H1 (cell line): Measurements from ENCODE around the gene NCK1.

Source experiments
- CEBPB ChIP-seq: IDR thresholded peaks from 2 replicates; pipeline ENCODE4 v1.6.1; 2012; ENCODE audit warnings: low read depth, low read length
- EGR1 ChIP-seq: IDR thresholded peaks from 2 replicates; pipeline ENCODE4 v1.6.1; 2011; ENCODE audit warnings: low read depth, low read length, borderline replicate concordance
- JUN ChIP-seq: IDR thresholded peaks from 2 replicates; pipeline ENCODE4 v1.6.1; 2011; ENCODE audit warnings: low read depth, mild to moderate bottlenecking, improper control_type of control experiment, low read length
- JUND ChIP-seq: IDR thresholded peaks from 2 replicates; pipeline ENCODE4 v1.6.1; 2011; ENCODE audit warnings: mild to moderate bottlenecking, improper control_type of control experiment, low read length
- POLR2A ChIP-seq, 2 experiments: IDR thresholded peaks; 1 replicate in 1 of 2; 2 replicates in 1 of 2; pipeline ENCODE4 v1.6.1; 2011; ENCODE audit warnings: low read depth in 2 of 2, low read length in 2 of 2, mild to moderate bottlenecking in 2 of 2; ENCODE audit errors: control extremely low read depth in 1 of 2
- POLR2AphosphoS5 ChIP-seq: IDR thresholded peaks from 2 replicates; pipeline ENCODE4 v1.6.1; 2011; ENCODE audit warnings: low read depth, low read length
- RBBP5 ChIP-seq: IDR thresholded peaks from 2 replicates; pipeline ENCODE4 v1.7.1; 2012; ENCODE audit warnings: low read depth, mild to moderate bottlenecking, inconsistent platforms, low read length, moderate library complexity, borderline replicate concordance
- SAP30 ChIP-seq: fragments of 300-600 bp; sonication (generic); IDR thresholded peaks from 2 replicates; pipeline ENCODE4 v1.7.1; 2012; ENCODE audit warnings: low read length, moderate library complexity, mild to moderate bottlenecking, inconsistent platforms; ENCODE audit not compliant: insufficient read depth, insufficient replicate concordance
- SIN3A ChIP-seq, 2 experiments: IDR thresholded peaks in 1 of 2; conservative IDR thresholded peaks in 1 of 2; 2 replicates each; pipeline ENCODE4 v1.6.1; 2011 to 2012; ENCODE audit warnings: low read length in 2 of 2, improper control_type of control experiment in 1 of 2, low read depth in 1 of 2, mild to moderate bottlenecking in 1 of 2
- TAF1 ChIP-seq: IDR thresholded peaks from 2 replicates; pipeline ENCODE4 v1.6.1; 2011; ENCODE audit warnings: mild to moderate bottlenecking, low read depth, low read length
- TF ChIP-seq, protein P1 (sequence below), 3 experiments: IDR thresholded peaks; 1 replicate in 2 of 3; 2 replicates in 1 of 3; pipeline versions ENCODE4 v1.5.1 to v1.6.1; 2011; ENCODE audit warnings: low read length in 3 of 3, mild to moderate bottlenecking in 3 of 3, inconsistent platforms in 2 of 3, low read depth in 1 of 3, moderate library complexity in 1 of 3; ENCODE audit not compliant: insufficient read depth in 1 of 3; ENCODE audit errors: control extremely low read depth in 1 of 3
- TF ChIP-seq, protein P2 (sequence below): IDR thresholded peaks from 2 replicates; pipeline ENCODE4 v1.6.1; 2012; ENCODE audit warnings: inconsistent platforms

- no peak for TF ChIP-seq SIN3A (conservative IDR thresholded peaks at IDR 0.05 in 1 of 2, IDR thresholded peaks at IDR 0.05 in 1 of 2; ENCODE audit: low read depth in 1 of 2, low read length in 2 of 2)
- TF ChIP-seq TAF1: no peak
- no peak for TF ChIP-seq POLR2AphosphoS5
- TF ChIP-seq, protein P1, sequence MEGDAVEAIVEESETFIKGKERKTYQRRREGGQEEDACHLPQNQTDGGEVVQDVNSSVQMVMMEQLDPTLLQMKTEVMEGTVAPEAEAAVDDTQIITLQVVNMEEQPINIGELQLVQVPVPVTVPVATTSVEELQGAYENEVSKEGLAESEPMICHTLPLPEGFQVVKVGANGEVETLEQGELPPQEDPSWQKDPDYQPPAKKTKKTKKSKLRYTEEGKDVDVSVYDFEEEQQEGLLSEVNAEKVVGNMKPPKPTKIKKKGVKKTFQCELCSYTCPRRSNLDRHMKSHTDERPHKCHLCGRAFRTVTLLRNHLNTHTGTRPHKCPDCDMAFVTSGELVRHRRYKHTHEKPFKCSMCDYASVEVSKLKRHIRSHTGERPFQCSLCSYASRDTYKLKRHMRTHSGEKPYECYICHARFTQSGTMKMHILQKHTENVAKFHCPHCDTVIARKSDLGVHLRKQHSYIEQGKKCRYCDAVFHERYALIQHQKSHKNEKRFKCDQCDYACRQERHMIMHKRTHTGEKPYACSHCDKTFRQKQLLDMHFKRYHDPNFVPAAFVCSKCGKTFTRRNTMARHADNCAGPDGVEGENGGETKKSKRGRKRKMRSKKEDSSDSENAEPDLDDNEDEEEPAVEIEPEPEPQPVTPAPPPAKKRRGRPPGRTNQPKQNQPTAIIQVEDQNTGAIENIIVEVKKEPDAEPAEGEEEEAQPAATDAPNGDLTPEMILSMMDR (IDR thresholded peaks at IDR 0.05; ENCODE audit: control extremely low read depth in 1 of 3, insufficient read depth in 1 of 3, low read depth in 1 of 3, low read length in 3 of 3): no peak
- no peak for TF ChIP-seq RBBP5
- TF ChIP-seq, protein P2, sequence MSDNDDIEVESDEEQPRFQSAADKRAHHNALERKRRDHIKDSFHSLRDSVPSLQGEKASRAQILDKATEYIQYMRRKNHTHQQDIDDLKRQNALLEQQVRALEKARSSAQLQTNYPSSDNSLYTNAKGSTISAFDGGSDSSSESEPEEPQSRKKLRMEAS: no peak
- TF ChIP-seq POLR2A (IDR thresholded peaks at IDR 0.05; ENCODE audit: control extremely low read depth in 1 of 2, low read depth in 2 of 2, low read length in 2 of 2): no peak
- TF ChIP-seq EGR1: no peak
- TF ChIP-seq SAP30: no peak
- TF ChIP-seq JUND: no peak
- no peak for TF ChIP-seq CEBPB
- no peak for TF ChIP-seq JUN
Observed at GRCh38 chr3:136899622-136900158, 37.7 kb downstream of the NCK1 start.
